ENCODE measurements around the gene LCE5A.
"Not testable (repeated sequence)": the region's sequence is repeated elsewhere in the genome, so short reads cannot be mapped to it uniquely, and the experiment has no call there.

Gene LCE5A

DNA sequence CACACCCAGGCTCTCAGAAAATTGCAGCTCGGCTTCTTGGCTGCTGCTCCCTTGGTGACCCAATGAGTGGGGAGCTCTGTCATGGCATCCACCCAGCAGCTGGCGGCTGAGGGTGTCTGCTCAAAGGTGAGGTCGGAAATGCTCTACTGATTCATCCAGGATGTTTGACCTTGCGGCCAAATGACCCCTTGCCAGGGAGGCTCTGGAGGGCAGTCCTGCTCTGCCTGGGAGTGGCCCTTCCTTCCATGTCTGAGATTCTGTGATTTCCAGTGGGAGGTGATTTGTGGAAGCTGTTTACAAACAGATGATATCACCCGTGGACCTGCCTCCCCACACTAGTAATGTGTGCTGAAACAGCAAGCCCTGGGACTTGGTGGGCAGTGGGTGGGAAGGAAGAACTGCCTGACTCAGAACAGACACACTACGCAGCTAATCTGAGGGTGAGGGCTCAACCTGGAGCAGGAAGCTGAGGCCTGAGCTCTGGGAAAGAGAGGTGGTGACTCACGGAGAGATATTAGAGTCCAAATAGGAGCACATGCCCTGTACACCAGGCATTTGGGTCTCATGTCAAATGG, 6.7 kb downstream of the LCE5A start:
- peak; percentile 28 for DNase-seq

DNA sequence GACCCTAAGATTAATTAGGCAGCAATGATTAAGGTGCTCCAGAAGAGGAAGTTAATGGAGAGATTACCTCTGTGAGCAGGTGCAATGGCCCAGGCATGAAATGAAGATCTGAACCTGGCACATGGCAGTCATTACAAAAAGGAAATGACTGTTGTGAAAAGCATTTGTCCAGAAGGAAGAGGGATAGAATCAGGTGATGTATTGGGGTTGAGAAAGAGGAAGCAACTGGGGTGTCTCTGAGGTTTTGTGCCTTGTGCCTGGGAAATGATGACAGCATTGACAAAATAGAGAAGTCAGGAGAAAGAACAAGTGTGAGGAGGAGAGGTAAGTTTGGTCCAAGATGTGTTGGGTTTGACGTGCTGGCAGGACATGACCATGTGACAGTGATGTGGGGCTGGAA, 9.2 kb downstream of the LCE5A start:
- DNase-seq = peak; percentile 50

GRCh38 chr1:152520561-152521090, 10.0 kb downstream of the LCE5A start:
- DNase-seq = peak; percentile 5

DNA sequence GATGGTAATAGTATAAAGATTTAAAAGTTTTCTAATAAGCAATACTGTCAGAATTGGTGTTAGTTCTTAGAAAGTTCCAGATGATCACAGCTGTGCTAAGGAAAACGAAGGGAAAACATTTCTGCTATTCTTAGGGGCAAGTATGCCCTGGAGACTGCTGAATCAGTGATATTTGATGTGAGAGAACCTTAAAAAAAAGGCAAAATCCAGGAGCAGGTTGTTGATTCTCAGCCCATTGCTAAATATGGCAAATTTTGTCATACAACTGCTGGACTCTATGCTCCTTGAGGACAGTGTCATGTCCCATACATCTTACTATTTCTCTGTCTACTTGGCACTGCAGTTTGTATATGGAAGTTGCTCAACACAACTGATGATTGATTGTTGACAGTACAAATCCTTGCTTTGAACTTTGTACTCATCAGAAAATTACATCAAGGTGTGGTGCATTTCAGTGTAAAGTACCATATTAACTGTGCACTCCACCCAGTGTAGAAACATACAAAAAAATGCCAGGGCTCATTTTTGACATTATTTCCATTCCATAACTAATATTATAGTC, 14.6 kb downstream of the LCE5A start:
- no peak for DNase-seq

- DNase-seq = peak; percentile 67
Observed at GRCh38 chr1:152533327-152533938, 22.8 kb downstream of the LCE5A start.

GRCh38 chr1:152535774-152536173, 25.2 kb downstream of the LCE5A start:
- DNase-seq = no peak

DNA sequence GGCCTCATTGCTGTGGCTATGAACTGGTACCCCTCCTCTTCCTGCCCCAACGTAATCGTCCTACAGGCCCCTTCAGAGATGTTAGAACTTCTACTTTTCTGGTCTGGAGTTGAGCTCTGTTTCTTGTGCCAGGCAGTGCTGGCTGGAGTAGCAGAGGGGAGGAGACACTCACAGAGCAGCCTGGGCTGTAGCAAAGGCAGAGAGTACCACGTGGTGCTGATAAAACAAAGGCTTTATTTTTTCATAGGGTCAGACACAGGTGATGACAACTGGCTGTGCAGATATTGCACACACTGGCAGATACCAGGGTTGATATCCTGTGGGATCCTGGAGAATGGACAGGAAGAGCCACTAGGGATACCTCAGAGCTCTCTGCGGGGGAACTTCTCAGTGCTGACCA, 26.9 kb downstream of the LCE5A start:
- no peak for DNase-seq

DNA sequence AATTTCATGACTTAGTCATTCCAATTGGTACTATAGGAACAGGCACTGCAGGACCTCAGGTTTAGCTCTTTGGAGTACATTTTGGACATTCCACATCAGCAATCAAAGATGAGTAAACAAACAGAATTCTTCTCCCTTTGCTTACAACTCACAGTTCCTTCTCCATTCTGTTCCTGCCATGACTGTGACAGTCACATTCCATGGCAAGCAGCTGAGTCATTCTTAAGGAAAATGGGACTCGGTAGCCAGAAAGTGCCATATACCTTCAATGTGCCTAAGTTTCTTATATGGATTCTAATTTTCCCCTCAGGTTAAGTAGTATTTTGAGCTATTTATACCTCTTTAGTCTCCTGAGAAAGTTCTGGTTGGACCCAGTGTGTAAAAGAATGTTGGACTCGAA, 29.3 kb downstream of the LCE5A start:
- no peak for DNase-seq

- peak; percentile 2 for DNase-seq
Observed at GRCh38 chr1:152543820-152544219, 33.2 kb downstream of the LCE5A start.

DNA sequence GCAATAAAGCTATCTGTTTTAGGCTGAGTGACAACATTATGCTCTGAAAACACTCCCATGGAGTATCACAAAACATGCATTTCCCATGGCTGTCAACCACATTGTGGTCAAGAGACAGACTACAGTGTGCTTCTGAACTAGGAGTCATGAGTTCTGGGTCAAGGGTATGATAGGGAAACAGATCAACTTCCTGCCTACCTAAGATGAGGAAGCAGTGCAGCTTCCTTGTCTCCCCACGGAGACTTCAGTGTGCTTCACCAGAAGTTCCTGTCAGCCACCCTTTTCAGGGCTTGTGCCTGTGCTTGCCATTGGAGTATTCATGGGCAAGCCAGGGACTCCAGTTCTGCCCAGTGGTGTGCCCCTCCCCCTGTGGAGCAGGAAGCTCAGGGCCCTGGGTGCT, 36.1 kb downstream of the LCE5A start:
- peak; percentile 0 for DNase-seq

- not testable (repeated sequence) for DNase-seq
Observed at GRCh38 chr1:152548358-152548757, 37.8 kb downstream of the LCE5A start.

Measured in suppressor macrophage treated with lipopolysaccharide for 4 hours (primary cell).